Activated CD8-positive, alpha-beta memory T cell treated with anti-CD3 and anti-CD28 coated beads, Interleukin-2, amount 10 ng/mL, durations not matched to agents 7 days and 5 days (primary cell): ENCODE results near the gene SBK1. TPM values are rescaled to one million over a fixed set of nuclear protein-coding genes. Genes with fewer than 3 reads are reported as not detected.
"Not testable (repeated sequence)": the region's sequence is repeated elsewhere in the genome, so short reads cannot be mapped to it uniquely, and the experiment has no call there.

ENCODE experiments used
- ATAC-seq: fragments of 150-1000 bp; cut with Tn5 transposase; one replicate; pipeline ENCODE4 v1.10.0; 2021; ENCODE audit warnings: moderate library complexity
- CTCF ChIA-PET: fragments of 350-600 bp; sonication (Branson Sonifier 250); formaldehyde crosslinking; loops from one replicate; lab custom pipeline; 2021; ENCODE audit warnings: antibody characterized with exemption; lab: Charles Lee
- DNase-seq: peaks from one replicate; pipeline ENCODE4 v3.0.0-alpha.2; 2020
- H3K27ac Mint-ChIP-seq: one replicate; pipeline ENCODE4 v1.8.0; 2021; ENCODE audit warnings: mild to moderate bottlenecking, mixed read lengths
- H3K27me3 Mint-ChIP-seq: one replicate; pipeline ENCODE4 v1.8.0; 2021; ENCODE audit warnings: mixed read lengths
- H3K36me3 Mint-ChIP-seq: one replicate; pipeline ENCODE4 v1.8.0; 2021; ENCODE audit warnings: mild to moderate bottlenecking, mixed read lengths
- H3K4me1 Mint-ChIP-seq: one replicate; pipeline ENCODE4 v1.8.0; 2021; ENCODE audit warnings: mixed read lengths
- H3K4me3 Mint-ChIP-seq: one replicate; pipeline ENCODE4 v1.8.0; 2021; ENCODE audit warnings: mild to moderate bottlenecking, moderate library complexity, mixed read lengths
- H3K9me3 Mint-ChIP-seq: one replicate; pipeline ENCODE4 v1.8.0; 2022; ENCODE audit warnings: low read depth, mixed read lengths
- total RNA-seq, 2 experiments: library from RNA; stranded (reverse); gene quantifications; one replicate each; pipeline ENCODE4 v1.2.3, GENCODE V29; 2021

The SBK1 gene
- total RNA-seq, 2 experiments from 2014 or later: 3.2 to 11.3 TPM

GRCh38 chr16:28332632-28333031, 40.3 kb downstream of the SBK1 start:
- not testable (repeated sequence) for DNase-seq

DNA sequence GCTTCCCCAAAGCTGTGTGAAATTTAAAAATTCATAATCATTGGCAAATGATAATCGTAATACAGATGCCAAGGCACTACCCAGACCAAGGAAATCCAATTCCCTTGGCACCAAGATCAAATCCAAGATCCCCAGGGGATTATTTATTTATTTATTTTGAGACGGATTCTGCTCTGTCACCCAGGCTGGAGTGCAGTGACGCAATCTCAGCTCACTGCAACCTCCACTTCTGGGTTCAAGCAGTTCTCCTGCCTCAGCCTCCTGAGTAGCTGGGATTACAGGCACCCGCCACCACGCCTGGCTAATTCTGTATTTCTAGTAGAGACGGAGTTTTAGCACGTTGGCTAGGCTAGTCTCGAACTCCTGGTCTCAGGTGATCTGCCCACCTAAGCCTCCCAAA, 43.4 kb downstream of the SBK1 start:
- DNase-seq, H3K27ac Mint-ChIP-seq, H3K4me3 Mint-ChIP-seq, H3K36me3 Mint-ChIP-seq, H3K4me1 Mint-ChIP-seq, H3K27me3 Mint-ChIP-seq, H3K9me3 Mint-ChIP-seq, ATAC-seq, CTCF ChIA-PET: not testable (repeated sequence)

More at GRCh38 chr16:28332632-28333031, 40.3 kb downstream of the SBK1 start:
- CTCF ChIA-PET, H3K27me3 Mint-ChIP-seq, H3K27ac Mint-ChIP-seq, H3K4me1 Mint-ChIP-seq, H3K36me3 Mint-ChIP-seq, ATAC-seq, H3K9me3 Mint-ChIP-seq, H3K4me3 Mint-ChIP-seq: not testable (repeated sequence)

GRCh38 chr16:28336940-28337710, 44.8 kb downstream of the SBK1 start:
- CTCF ChIA-PET, H3K4me1 Mint-ChIP-seq, H3K36me3 Mint-ChIP-seq, H3K27me3 Mint-ChIP-seq, H3K4me3 Mint-ChIP-seq, ATAC-seq, H3K27ac Mint-ChIP-seq, H3K9me3 Mint-ChIP-seq, DNase-seq: not testable (repeated sequence)

- H3K4me3 Mint-ChIP-seq, CTCF ChIA-PET, ATAC-seq, H3K27ac Mint-ChIP-seq, DNase-seq, H3K36me3 Mint-ChIP-seq, H3K9me3 Mint-ChIP-seq, H3K27me3 Mint-ChIP-seq, H3K4me1 Mint-ChIP-seq: not testable (repeated sequence)
Measured at GRCh38 chr16:28338230-28338629, 45.9 kb downstream of the SBK1 start.

DNA sequence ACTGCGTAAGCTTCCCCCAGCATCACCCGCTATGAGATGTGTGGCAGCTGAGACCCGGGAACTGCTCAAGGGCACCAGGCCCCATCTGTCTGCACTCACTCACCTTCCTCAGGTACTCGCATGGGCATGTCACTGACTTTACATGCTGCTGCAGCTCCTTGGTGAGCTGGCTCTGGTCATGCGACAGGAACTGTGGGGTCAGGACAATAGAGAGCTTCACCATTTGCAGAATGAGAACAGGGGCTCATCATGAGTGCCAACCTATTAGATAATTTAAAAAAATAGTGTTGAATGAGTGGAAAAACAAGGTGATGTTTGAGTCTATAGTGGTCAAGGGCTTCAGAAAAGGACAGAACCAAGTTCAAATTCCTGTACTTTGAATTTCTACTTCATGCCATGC, 70.3 kb downstream of the SBK1 start:
- DNase-seq, H3K27ac Mint-ChIP-seq, H3K36me3 Mint-ChIP-seq, H3K27me3 Mint-ChIP-seq, H3K4me3 Mint-ChIP-seq, CTCF ChIA-PET, H3K9me3 Mint-ChIP-seq, H3K4me1 Mint-ChIP-seq, ATAC-seq: not testable (repeated sequence)

GRCh38 chr16:28363408-28363807, 71.1 kb downstream of the SBK1 start, which contains the start of gene NPIPB6:
TSS of gene NPIPB6 (minus strand) at chr16:28363508. CDS start at chr16:28362822, 686 bp downstream.
- H3K4me1 Mint-ChIP-seq, H3K27ac Mint-ChIP-seq, H3K27me3 Mint-ChIP-seq, H3K36me3 Mint-ChIP-seq, H3K4me3 Mint-ChIP-seq, ATAC-seq, H3K9me3 Mint-ChIP-seq, CTCF ChIA-PET, DNase-seq: not testable (repeated sequence)

DNA sequence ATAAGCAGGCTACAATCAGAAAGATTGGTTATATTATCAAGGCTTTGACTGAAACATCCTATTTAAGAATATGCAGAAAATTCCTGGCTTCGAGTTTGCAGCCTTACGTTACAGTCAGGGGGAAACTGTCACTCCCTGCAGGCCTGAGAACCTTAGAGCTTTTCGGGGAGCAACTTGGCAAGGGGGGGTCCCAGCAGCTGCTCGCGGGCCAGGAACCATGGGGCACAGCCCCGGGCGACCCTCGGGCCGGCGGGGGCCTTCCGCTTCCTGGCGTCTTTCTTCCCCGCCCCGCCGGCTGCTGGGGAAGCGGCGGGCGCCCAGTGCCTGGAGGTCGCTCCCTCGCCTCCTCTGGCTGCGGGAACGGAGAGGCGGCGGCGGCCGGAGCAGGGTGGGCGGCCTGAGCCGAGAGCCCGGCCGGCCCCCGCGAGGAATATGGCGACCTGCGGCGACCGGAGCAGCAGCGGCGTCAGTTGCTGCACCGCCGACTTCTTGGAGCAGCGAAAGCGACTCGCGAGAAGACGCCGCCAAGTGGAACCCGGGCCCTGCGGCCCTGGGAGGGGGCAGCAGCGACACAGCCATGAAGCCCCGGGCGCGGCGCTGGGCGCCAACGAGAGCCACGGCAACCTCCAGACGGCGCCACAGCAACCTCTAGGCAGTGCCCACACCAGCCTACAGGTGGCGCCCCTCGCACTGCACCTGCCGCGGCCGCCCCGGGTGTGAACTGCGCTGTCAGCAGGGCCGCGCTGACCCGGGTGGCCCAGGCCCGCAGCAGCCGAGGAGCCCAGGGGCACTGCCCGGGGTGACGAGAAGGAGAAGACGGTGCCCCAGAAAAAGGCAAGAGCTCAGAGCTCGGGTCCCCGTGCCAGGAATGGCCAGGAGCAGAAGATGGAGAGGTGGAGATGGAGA, 72.2 kb downstream of the SBK1 start:
- H3K27me3 Mint-ChIP-seq, H3K9me3 Mint-ChIP-seq, DNase-seq, H3K36me3 Mint-ChIP-seq, H3K27ac Mint-ChIP-seq, H3K4me3 Mint-ChIP-seq, H3K4me1 Mint-ChIP-seq, CTCF ChIA-PET: not testable (repeated sequence)
- peak; percentile 97 for ATAC-seq

GRCh38 chr16:28367926-28368325, 75.6 kb downstream of the SBK1 start:
- CTCF ChIA-PET, H3K27ac Mint-ChIP-seq, ATAC-seq, H3K4me1 Mint-ChIP-seq, H3K27me3 Mint-ChIP-seq, H3K4me3 Mint-ChIP-seq, H3K9me3 Mint-ChIP-seq, H3K36me3 Mint-ChIP-seq, DNase-seq: not testable (repeated sequence)

Other genes starting within 250 kb of the SBK1 start
- gene GSG1L, start 228.8 kb upstream of the SBK1 start, total RNA-seq: not detected
- 100 to 1,000 TPM; 204 to 267 TPM for gene XPO6, start 80.6 kb upstream of the SBK1 start, total RNA-seq
- gene NPIPB6, start 71.0 kb downstream of the SBK1 start, total RNA-seq: 1 to 10 TPM; 2.0 to 4.6 TPM
- gene EIF3CL, start 111.3 kb downstream of the SBK1 start, total RNA-seq: 10 to 100 TPM; 58.1 to 69.0 TPM
- gene NPIPB7, start 179.8 kb downstream of the SBK1 start, total RNA-seq: not detected
- gene CLN3, start 199.5 kb downstream of the SBK1 start, total RNA-seq: 10 to 100 TPM; 46.1 to 54.6 TPM
- gene APOBR, start 202.1 kb downstream of the SBK1 start, total RNA-seq: 10 to 100 TPM; 25.5 to 28.0 TPM
- gene IL27, start 214.3 kb downstream of the SBK1 start, total RNA-seq: not detected
- not detected for gene NUPR1, start 246.4 kb downstream of the SBK1 start, total RNA-seq